Kidney epithelial cell (primary cell): Measurements from ENCODE around the gene IER2. TPM values are rescaled to one million over a fixed set of nuclear protein-coding genes. Genes with fewer than 3 reads are reported as not detected.

ENCODE experiments used
- DNase-seq: peaks from one replicate; pipeline ENCODE4 v3.0.0-alpha.2; 2010; ENCODE audit warnings: low read depth
- H3K27me3 ChIP-seq: 2 replicates; pipeline ENCODE4 v1.6.0; 2011; ENCODE audit warnings: low read length; ENCODE audit not compliant: control insufficient read depth, insufficient read depth
- H3K36me3 ChIP-seq: 2 replicates; pipeline ENCODE4 v1.5.1; 2011; ENCODE audit warnings: low read length; ENCODE audit not compliant: control insufficient read depth, insufficient read depth
- H3K4me3 ChIP-seq: 2 replicates; pipeline ENCODE4 v1.5.1; 2011; ENCODE audit warnings: low read depth, mild to moderate bottlenecking, control low read depth, low read length
- total RNA-seq: library from RNA; depleted of rRNA; stranded (reverse); fragments of >200 nt; gene quantifications from 2 replicates; pipeline ENCODE4 v1.2.3, GENCODE V29; 2015
- TF ChIP-seq, protein P1 (sequence below): IDR thresholded peaks from 2 replicates; pipeline ENCODE4 v1.5.1; 2011; ENCODE audit warnings: mild to moderate bottlenecking, moderate library complexity, low read length, control low read depth, inconsistent platforms; ENCODE audit not compliant: insufficient read depth, poor library complexity, severe bottlenecking

IER2 gene
- total RNA-seq, 1 donor from 2014 or later = 130 TPM

DNA sequence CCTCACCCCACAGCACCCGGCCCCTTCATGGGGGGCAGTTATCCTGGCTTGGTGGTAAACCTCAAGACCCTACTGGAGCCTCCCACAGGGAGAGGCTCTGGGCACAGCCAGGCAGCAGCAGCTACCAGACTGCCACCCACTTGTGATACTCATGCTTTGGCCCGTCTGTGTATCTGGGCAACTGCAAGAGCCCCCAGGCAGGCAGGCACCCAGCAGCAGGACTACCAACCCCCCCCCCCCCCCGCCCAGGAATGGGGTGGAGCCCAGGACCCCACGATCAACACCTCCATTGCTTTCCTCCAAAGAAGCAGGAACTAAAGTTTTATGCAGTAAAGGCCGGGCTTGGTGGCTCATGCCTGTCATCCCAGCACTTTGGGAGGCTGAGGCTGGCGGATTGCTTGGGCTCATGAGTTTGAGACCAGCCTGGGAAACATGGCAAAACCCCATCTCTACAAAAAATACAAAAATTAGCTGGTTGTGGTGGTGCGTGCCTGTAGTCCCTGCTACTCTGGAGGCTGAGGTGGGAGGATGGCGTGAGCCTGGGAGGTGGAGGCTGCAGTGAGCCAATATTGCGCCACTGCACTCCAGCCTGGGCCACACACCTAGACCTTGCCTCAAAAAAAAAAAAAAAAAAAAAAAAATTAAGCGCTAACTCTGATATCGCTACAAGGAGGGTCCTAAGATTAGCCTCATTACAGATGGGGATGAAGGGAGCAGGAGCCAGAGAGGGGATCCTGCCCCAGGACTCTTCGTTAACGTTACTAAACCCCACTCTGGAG, 46.4 kb upstream of the IER2 start:
- Histone ChIP-seq H3K4me3 (no peak overlapping the region), H3K27me3 (peaks cover 13% of the 10 kb centered on the region), H3K36me3 (peaks cover 2% of the 10 kb centered on the region)
- DNase-seq = no peak
- TF ChIP-seq, protein P1, sequence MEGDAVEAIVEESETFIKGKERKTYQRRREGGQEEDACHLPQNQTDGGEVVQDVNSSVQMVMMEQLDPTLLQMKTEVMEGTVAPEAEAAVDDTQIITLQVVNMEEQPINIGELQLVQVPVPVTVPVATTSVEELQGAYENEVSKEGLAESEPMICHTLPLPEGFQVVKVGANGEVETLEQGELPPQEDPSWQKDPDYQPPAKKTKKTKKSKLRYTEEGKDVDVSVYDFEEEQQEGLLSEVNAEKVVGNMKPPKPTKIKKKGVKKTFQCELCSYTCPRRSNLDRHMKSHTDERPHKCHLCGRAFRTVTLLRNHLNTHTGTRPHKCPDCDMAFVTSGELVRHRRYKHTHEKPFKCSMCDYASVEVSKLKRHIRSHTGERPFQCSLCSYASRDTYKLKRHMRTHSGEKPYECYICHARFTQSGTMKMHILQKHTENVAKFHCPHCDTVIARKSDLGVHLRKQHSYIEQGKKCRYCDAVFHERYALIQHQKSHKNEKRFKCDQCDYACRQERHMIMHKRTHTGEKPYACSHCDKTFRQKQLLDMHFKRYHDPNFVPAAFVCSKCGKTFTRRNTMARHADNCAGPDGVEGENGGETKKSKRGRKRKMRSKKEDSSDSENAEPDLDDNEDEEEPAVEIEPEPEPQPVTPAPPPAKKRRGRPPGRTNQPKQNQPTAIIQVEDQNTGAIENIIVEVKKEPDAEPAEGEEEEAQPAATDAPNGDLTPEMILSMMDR = no peak

DNA sequence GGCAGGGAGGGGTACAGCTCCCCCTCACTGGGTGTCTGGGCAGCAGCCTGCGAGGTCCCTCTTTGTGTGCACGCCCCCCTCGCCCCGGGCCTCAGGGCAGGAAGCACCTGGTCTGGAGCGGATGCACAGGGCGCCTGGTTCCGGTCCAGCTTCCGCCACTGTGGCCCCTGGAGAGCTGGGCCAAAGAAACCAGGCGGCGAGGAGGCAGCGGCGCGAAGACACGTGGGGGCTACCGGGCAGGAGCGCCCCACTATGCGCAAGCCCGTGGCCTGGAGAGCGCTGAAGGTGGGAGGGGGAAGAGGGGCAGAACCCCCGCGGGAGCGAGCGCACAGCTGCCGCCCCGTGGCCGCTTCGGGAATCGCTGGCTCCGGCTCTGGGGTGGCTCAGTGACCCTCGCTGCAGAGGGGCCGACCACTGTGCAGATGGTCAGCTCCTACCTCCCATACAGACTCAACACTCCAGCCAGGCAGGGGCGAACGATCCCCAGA, 45.8 kb upstream of the IER2 start:
- peaks cover 2% of the 10 kb centered on the region for H3K36me3 ChIP-seq
- H3K4me3 ChIP-seq = no peak overlapping the region
- peaks cover 8% of the 10 kb centered on the region for H3K27me3 ChIP-seq
- TF ChIP-seq, protein P1 = peak; percentile 71
- no peak for DNase-seq

DNA sequence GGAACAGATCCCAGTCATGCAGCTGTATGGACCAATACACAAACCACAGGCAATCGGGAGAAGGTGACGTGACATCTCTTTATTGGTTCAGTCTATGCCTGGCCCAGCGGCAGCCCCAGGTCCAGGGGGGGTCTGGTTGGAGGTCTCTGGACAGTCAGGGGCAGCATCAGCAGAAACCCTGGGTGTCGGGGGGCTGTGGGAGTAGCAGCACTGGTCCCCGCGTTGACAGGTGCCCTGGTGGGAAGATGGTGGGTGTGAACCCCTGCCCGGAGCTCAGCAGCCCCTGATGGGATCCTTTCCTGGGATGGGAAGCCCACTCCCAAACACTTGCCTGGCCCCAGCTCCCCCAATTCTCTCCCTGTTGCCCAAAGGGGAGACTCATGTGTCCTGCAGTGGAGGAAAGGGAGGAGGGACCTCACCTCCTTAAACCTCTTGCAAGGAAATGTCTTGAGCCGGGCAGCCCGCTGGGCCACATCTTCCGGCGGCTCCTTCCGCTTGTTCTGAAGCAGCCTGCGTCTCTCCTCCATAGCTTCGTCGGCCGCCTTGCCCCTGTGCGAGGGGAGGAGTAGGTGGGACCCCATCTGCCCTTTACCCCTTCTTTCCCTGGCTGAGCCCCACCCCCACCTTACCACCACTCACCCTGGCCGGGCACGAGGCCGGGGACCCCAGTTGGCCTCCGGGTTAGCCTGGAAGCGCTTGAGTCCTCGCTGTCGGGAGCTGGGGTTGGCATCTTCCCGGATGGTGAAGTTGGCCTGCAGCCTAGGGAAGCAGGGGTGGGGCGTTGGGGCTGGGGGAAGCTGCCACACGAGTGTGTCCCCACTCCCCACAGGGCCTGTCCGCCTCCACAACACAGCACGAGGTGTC, 45.1 kb upstream of the IER2 start:
- Histone ChIP-seq H3K36me3 (peaks cover 2% of the 10 kb centered on the region), H3K27me3 (peaks cover 2% of the 10 kb centered on the region), H3K4me3 (no peak overlapping the region)
- TF ChIP-seq, protein P1 = no peak
- no peak for DNase-seq

- H3K27me3 ChIP-seq = no peaks in the 10 kb centered on the region
- H3K4me3 ChIP-seq = no peak overlapping the region
- TF ChIP-seq, protein P1 = no peak
- DNase-seq = no peak
- peaks cover 2% of the 10 kb centered on the region for H3K36me3 ChIP-seq
Observed at GRCh38 chr19:13109361-13110098, 40.7 kb upstream of the IER2 start.

GRCh38 chr19:13110099-13110610, 40.1 kb upstream of the IER2 start:
- H3K4me3 ChIP-seq = no peak overlapping the region
- TF ChIP-seq, protein P1 = no peak
- H3K27me3 ChIP-seq = no peaks in the 10 kb centered on the region
- peaks cover 2% of the 10 kb centered on the region for H3K36me3 ChIP-seq
- no peak for DNase-seq
